HUDEP-2 (cell line): ENCODE measurements around the gene FITM1.
A peak's percentile ranks its signal among the peaks of the same experiment; 100 is the strongest.

ENCODE experiments used
- DNase-seq, 76 experiments: peaks; one replicate each; lab custom pipeline; 2025; ENCODE audit not compliant: unreplicated experiment in 76 of 76; lab: John Stamatoyannopoulos, UW

FITM1 gene

DNA sequence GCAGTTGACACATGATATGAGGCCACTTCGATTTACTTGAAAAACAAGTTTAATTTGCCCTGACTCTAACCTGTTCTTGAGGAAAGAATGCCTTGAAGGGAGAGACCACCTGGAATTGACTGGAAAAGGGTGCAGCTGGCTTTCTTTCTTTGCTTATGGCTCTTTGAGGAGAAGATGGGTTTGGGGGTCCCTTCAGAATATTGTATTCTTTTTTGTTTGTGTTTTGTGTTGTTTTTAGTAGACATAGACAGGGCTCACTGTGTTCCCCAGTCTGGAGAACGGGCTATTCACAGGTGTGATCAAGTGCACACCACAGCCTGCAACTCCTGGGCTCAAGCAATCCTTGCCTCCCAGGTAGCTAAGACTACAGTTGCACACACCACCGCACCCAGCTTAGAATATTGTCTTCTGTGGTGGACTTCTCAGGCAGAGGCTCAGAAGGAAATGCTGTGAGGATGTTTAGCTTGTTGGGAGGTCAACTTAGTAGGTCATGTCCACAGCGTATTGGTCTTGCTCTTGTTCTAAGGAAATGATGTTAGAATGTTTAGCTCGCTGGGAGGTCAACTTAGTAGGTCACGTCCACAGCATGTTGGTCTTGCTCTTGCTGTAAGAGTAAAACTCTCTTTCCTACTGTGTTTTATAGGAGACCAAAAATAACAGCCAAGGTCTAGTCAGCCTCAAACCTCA is 14.2 kb upstream of the FITM1 start:
- no peak for DNase-seq

- DNase-seq, result no peak
Observed at GRCh38 chr14:24117179-24117578, 13.3 kb upstream of the FITM1 start.

DNA sequence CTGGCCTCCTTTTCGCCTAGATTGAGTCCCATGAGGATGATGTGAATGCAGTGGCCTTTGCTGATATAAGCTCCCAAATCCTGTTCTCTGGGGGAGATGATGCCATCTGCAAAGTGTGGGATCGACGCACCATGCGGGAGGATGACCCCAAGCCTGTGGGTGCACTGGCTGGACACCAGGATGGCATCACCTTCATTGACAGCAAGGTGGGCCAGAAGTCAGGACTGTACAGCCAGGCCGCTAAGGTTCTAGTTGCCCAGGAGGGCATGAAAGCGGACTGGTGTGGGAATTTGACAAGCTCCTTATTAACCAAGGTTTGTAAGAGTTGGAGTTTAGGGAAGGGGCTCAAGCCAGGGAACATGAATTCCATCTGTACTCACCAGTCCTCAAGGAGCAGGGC is 10.8 kb upstream of the FITM1 start:
- no peak for DNase-seq

DNA sequence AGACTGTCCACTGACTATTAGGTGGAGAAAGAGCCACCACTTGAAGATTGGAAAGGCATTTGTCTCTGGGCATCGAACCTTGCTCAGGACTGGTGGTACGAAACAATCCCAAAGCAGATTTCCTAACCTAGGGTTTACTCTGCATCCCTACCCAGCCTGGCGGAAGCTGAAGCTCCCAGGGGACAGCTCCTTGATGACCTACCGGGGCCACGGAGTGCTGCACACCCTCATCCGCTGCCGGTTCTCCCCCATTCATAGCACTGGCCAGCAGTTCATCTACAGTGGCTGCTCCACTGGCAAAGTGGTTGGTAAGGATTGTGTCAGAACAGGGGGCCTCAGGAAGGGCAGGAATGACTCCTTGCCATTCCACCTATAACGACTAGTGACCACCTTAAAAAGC is 9.2 kb upstream of the FITM1 start:
- no peak for DNase-seq

DNA sequence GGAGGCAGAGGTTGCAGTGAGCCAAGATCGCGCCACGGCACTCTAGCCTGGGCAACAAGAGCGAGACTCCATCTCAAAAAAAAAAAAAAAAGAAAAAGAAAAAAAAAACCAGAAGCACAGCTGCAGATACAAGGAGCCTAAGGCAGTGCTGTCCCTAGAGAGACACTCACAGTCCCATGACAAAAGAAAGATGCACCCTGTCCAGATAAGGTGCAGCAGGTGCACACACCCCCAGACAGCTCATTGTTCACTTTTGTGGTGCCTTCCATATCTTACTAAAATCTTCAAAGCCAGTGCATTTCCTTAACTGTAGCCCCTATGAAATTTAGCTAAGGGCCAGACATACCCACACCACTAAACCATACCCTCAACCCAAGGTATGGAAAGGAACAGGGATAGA is 8.0 kb upstream of the FITM1 start:
- peak in 14 of 76 experiments; percentile 1 to 33 (median 15) for DNase-seq

DNA sequence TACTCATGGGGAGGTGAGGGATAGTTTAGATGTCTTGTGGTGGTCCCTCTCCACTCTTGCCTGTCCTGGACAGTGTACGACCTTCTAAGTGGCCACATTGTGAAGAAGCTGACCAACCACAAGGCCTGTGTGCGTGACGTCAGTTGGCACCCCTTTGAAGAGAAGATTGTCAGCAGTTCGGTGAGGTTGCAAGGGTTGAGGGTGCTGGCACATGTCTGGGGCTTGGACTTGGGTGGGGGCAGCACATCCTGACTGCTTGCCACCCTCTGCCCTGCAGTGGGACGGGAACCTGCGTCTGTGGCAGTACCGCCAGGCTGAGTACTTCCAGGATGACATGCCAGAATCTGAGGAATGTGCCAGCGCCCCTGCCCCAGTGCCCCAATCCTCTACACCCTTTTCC is 7.6 kb upstream of the FITM1 start:
- peak in 6 of 76 experiments; percentile 14 to 82 (median 26) for DNase-seq

DNA sequence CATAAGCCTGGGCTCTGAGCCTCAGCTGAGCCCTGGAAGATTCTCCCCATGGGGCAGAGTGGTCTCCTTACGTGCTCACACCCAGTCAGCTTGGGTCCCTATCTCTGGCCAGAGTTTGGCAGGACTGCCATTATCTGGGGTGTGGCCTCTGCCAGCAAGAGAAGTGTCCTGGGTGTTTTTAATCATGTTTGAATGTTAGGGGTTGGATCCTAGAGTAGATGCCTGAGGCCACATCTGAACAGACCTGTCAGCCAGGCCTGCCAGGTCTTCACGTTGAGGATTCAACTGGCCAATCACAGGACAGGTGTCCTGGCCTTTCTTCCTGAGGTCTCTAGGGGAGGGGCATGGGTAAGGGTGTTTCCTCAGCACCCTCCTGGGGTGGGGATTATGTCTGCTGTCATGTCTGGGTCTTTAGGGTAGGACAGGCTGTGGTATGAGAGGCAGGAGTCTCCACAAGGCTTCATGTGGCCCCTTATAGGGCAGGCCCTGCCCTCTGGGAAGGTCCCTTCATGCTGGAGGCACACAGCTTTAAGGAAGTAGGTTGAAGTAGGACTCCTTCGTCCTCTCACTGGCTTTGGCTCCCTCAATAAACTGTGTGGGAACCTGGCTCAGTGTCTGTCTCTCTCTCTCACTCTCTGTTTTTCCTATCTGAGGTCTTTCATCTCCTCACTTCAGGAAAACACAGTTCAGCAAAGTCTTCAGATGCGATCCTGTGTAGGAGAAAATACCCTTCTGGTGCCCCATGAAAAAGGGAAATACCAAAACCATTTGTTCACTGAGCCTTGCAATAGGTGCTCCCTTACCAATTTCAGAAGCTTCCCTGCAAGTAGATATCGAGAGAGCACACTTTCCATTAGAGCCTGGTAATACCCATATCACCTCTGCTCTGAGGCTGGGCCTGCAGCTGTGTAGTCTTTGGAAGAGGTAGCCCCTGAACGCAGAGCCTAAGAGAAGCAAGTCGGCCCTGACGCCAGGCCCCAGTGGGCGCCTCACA is 6.7 kb upstream of the FITM1 start:
- peak in 75 of 76 experiments; percentile 40 to 91 (median 72) for DNase-seq

GRCh38 chr14:24126939-24127338 is 3.5 kb upstream of the FITM1 start:
- DNase-seq, result no peak

GRCh38 chr14:24127673-24128072 is 2.8 kb upstream of the FITM1 start:
- no peak for DNase-seq

DNA sequence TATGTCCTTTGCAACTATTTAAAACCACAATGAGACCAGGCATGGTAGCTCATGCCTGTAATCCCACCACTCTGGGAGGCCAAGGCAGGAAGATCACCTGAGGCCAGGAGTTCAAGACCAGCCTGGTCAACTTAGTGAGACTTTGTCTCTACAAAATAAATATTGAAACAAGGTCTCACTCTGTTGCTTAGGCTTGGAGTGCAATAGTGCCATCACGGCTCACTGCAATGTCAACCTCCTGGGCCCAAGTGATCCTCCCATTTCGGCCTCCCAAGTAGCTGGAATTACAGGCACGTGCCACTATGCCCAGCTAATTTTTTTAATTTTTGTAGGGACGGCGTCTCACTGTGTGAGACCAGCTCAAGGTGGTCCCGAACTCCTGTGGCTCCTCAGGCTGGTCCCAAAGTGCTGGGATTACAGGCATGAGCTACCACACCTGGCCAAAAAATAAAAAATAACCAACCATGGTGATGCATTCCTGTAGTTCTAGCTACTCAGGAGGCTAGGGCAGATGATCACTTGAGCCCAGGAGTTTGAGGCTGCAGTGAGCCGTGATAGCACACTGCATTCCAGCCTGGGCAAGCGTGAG is 955 bp upstream of the FITM1 start:
- DNase-seq, result no peak

DNA sequence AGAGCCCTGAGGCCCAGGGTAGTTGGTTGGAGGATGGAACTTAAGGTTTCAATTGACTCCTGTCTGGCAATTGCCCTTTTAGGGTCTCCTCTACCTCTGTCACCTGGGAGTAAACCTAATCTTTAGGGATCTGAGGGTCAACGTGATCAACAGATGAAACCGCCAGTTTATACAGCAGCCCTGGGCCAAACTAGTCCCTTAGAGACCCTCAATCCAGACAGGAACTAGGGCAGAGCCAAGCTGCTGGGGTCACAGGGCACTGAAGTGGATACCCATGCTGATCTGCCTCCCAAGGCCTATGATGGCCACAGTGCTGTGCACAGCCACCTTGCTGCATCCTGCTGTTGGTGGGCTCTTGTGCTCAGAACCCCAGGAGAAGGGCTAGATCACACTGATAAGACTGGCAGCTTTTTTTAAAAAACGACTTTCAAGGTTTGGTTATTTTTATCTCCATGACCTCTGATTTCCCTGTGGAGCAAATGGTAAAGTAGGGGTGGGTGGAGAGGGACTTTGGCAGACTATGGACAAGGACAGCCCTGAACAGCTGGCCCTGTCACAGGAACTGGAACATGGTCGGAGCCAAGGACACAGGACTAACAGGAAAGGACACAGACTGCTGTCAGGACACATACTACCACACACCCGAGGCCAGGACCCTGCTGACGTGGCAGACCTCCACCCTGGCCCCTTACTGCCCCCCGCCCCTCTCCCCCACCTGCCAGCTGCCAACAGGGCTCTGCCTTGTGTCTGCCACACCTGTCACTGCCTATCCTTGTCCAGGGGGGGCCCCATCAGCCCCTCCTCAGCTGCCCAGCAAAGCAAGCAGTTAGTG is 474 bp downstream of the FITM1 start:
- peak in 1 of 76 experiments; percentile 9 for DNase-seq

DNA sequence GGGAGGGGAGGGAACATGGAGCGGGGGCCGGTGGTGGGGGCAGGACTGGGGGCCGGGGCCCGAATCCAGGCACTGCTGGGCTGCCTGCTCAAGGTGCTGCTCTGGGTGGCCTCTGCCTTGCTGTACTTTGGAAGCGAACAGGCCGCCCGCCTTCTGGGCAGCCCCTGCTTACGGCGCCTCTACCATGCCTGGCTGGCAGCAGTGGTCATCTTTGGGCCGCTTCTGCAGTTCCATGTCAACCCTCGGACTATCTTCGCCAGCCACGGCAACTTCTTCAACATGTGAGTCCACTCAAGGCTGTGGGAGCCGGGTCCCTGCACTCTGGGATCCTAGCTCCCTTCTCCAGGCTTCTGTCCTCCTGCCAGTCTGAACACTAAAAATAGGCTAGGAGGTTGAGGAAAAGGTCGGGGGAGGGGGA is 1.1 kb downstream of the FITM1 start:
- no peak for DNase-seq

DNA sequence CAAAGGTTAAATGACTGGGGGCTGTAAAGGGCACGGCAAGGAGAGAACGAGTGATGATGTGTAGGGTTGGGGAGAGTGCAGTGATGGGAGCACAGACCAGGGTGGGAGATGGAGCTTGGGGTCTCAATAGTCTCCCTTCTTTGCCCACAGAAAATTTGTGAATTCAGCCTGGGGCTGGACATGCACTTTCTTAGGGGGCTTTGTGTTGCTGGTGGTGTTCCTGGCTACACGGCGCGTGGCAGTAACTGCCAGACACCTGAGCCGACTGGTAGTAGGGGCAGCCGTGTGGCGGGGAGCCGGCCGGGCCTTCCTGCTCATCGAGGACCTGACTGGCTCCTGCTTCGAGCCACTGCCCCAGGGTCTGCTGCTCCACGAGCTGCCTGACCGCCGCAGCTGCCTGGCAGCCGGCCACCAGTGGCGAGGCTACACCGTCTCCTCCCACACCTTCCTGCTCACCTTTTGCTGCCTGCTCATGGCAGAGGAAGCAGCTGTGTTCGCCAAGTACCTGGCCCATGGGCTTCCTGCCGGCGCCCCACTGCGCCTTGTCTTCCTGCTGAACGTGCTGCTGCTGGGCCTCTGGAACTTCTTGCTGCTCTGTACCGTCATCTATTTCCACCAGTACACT is 1.7 kb downstream of the FITM1 start:
- no peak for DNase-seq

GRCh38 chr14:24132976-24133375 is 2.5 kb downstream of the FITM1 start:
- DNase-seq, result no peak

GRCh38 chr14:24133735-24134134 is 3.3 kb downstream of the FITM1 start:
- DNase-seq, result no peak

DNA sequence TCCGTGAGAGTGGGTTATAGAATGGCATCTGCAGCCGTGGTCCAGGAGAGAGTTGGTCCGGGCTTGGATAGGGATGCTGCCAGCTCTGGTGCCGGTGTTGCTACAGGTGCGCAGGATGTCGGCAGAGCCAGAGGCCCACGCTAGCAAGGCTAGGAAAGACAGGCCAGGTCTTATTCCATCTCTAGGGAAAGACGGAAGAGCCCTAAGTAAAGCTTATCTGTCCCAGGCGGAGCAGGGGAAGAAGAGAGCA is 5.0 kb downstream of the FITM1 start:
- DNase-seq, result no peak

DNA sequence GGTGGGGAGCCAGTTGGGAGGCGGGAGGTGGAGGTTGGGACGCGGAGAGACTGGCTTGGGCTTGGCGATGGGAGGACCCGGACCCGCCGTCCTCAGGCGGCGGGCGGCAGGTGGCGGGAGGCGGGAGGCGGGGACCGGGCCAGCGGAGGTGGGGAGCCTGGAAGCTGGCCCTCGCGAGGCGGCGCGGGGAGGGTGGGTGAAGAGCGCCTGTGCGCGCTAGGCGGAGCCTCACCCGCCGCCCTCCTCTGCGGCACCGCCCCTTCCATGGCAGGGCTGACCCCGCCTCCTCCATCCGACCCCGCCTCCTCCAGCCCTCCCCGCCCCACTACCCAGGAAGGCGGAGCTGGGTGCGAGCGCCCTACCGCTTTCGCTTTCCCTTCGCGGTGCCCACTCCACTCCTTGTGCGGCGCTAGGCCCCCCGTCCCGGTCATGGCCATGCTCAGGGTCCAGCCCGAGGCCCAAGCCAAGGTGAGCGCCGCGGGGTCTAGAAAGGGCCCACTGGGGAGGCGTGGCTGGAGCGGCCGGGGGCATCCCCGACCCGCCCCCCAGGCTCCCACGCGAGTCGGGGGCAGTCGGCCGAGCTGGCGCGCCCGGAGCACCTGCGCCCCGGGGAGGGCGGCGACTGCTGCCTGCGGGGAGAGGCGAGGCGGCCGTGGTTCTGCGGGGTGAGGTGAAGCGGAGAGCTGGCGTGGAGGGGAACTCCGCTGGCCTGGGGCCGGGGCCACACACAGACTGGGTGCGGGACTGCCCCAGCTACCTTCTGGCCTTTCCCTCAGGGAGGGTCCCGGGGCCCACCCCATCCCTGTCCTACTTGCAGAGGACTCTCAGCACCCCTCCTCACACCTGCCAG is 5.6 kb downstream of the FITM1 start, which contains the start of gene PSME1:
Gene PSME1 (plus strand): TSS at position 361 of the 850 bp plus-strand sequence. CDS start 69 bp downstream, at position 430.
- DNase-seq, result peak in 74 of 76 experiments; percentile 21 to 95 (median 86)

DNA sequence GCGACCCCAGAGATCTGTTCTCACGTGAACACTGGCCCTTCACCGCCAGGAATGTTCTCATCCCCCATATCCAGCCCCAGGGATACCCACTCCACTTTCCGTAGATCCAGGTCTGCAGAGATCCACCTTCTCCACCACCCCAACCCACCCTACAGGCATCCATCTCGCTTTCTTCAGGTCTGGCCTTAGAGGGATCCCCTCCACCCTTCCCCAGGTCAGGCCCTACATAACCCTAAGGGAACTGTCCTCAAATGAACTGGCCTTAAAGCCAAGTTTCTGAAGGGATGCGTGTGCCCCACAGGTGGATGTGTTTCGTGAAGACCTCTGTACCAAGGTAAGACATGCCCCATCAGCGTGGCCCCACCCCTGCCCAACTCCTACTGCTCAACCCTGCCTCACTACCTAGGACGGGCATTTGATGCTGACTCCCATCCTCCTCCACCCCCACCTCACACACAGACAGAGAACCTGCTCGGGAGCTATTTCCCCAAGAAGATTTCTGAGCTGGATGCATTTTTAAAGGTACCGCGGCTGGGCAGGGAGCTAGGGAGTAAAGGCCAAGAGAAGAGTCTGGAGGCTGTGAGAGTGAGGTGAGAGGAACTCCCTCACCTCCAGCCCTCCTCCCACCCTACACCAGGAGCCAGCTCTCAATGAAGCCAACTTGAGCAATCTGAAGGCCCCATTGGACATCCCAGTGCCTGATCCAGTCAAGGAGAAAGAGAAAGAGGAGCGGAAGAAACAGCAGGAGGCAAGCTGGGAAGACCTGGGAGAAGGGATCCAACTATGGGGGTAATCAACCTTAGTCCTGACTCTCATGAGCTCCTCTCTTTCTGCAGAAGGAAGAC is 6.4 kb downstream of the FITM1 start:
- no peak for DNase-seq
